GM19438 (cell line): ENCODE results near the gene LMO1.

Source experiments
- ATAC-seq: cut with Tn5 transposase; IDR thresholded peaks from one replicate; pipeline ENCODE4 v1.9.1; 2021; ENCODE audit warnings: low read depth; ENCODE audit not compliant: unreplicated experiment

LMO1 gene

GRCh38 chr11:8250434-8250833, 13.2 kb downstream of the LMO1 start:
- no peak for ATAC-seq

- no peak for ATAC-seq
Measured at GRCh38 chr11:8249482-8249881, 14.2 kb downstream of the LMO1 start.

GRCh38 chr11:8248786-8249185, 14.9 kb downstream of the LMO1 start:
- no peak for ATAC-seq

- ATAC-seq: no peak
Measured at GRCh38 chr11:8247312-8247711, 16.4 kb downstream of the LMO1 start.

GRCh38 chr11:8243458-8243857, 20.2 kb downstream of the LMO1 start:
- ATAC-seq: no peak

GRCh38 chr11:8242499-8243280, 21.0 kb downstream of the LMO1 start:
- ATAC-seq: no peak

- no peak for ATAC-seq
Measured at GRCh38 chr11:8242118-8242475, 21.6 kb downstream of the LMO1 start.

- no peak for ATAC-seq
Measured at GRCh38 chr11:8241373-8242117, 22.1 kb downstream of the LMO1 start.

GRCh38 chr11:8239536-8240228, 24.0 kb downstream of the LMO1 start:
- ATAC-seq: no peak

- ATAC-seq: no peak
Measured at GRCh38 chr11:8239040-8239439, 24.6 kb downstream of the LMO1 start.

- ATAC-seq: no peak
Measured at GRCh38 chr11:8237453-8237852, 26.2 kb downstream of the LMO1 start.

GRCh38 chr11:8235925-8236324, 27.8 kb downstream of the LMO1 start:
- no peak for ATAC-seq

GRCh38 chr11:8234910-8235309, 28.8 kb downstream of the LMO1 start:
- ATAC-seq: no peak

GRCh38 chr11:8234425-8234821, 29.3 kb downstream of the LMO1 start:
- no peak for ATAC-seq

- no peak for ATAC-seq
Measured at GRCh38 chr11:8233691-8234424, 29.8 kb downstream of the LMO1 start.

GRCh38 chr11:8232849-8233606, 30.6 kb downstream of the LMO1 start:
- ATAC-seq: no peak

- no peak for ATAC-seq
Measured at GRCh38 chr11:8232414-8232813, 31.3 kb downstream of the LMO1 start.

- no peak for ATAC-seq
Measured at GRCh38 chr11:8231979-8232378, 31.7 kb downstream of the LMO1 start.

- ATAC-seq: no peak
Measured at GRCh38 chr11:8230921-8231847, 32.5 kb downstream of the LMO1 start.
